HEK293T (cell line): ENCODE data around the gene AP2A1.

ENCODE experiments used
- ARNT ChIP-seq: fragments of 450-650 bp; IDR thresholded peaks from 2 replicates; pipeline ENCODE4 v1.6.1; 2017; ENCODE audit warnings: mild to moderate bottlenecking
- BHLHE40 ChIP-seq: fragments of 450-650 bp; IDR thresholded peaks from 2 replicates; pipeline ENCODE4 v1.6.1; 2016; ENCODE audit warnings: mild to moderate bottlenecking, moderate library complexity, borderline replicate concordance
- ELF4 ChIP-seq: fragments of 450-650 bp; IDR thresholded peaks from 2 replicates; pipeline ENCODE4 v1.6.1; 2017; ENCODE audit warnings: antibody characterized with exemption
- FOXK2 ChIP-seq: fragments of 450-650 bp; IDR thresholded peaks from 2 replicates; pipeline ENCODE4 v1.6.1; 2016; ENCODE audit warnings: mild to moderate bottlenecking
- TARDBP ChIP-seq: fragments of 450-650 bp; IDR thresholded peaks from 2 replicates; pipeline ENCODE4 v1.6.1; 2016
- ZNF384 ChIP-seq: fragments of 450-650 bp; IDR thresholded peaks from 2 replicates; pipeline ENCODE4 v1.6.1; 2016

- TF ChIP-seq ZNF384 (no peak), FOXK2 (no peak), BHLHE40 (no peak), ELF4 (no peak), TARDBP (no peak), ARNT (no peak)
These were observed 8.2 kb downstream of the AP2A1 start for GRCh38 chr19:49774969-49775368.
